NB4 (cell line): ENCODE data around the gene PSMB4.

Source experiments
- MYC ChIP-seq: IDR thresholded peaks from 2 replicates; pipeline ENCODE4 v1.6.1; 2011; ENCODE audit warnings: low read depth, low read length
- TF ChIP-seq, protein P1 (sequence below): IDR thresholded peaks from one replicate; pipeline ENCODE4 v1.5.1; 2012; ENCODE audit warnings: low read depth, low read length
- TF ChIP-seq, protein P2 (sequence below): IDR thresholded peaks from 2 replicates; pipeline ENCODE4 v1.6.1; 2011; ENCODE audit warnings: low read depth, low read length

GRCh38 chr1:151447696-151448095, 48.3 kb downstream of the PSMB4 start:
- TF ChIP-seq, protein P1, sequence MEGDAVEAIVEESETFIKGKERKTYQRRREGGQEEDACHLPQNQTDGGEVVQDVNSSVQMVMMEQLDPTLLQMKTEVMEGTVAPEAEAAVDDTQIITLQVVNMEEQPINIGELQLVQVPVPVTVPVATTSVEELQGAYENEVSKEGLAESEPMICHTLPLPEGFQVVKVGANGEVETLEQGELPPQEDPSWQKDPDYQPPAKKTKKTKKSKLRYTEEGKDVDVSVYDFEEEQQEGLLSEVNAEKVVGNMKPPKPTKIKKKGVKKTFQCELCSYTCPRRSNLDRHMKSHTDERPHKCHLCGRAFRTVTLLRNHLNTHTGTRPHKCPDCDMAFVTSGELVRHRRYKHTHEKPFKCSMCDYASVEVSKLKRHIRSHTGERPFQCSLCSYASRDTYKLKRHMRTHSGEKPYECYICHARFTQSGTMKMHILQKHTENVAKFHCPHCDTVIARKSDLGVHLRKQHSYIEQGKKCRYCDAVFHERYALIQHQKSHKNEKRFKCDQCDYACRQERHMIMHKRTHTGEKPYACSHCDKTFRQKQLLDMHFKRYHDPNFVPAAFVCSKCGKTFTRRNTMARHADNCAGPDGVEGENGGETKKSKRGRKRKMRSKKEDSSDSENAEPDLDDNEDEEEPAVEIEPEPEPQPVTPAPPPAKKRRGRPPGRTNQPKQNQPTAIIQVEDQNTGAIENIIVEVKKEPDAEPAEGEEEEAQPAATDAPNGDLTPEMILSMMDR, result no peak
- TF ChIP-seq, protein P2, sequence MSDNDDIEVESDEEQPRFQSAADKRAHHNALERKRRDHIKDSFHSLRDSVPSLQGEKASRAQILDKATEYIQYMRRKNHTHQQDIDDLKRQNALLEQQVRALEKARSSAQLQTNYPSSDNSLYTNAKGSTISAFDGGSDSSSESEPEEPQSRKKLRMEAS, result no peak
- TF ChIP-seq MYC, result no peak
